Parathyroid adenoma (tissue), 2 donors: Measurements from ENCODE around the gene TTR.

Experiments used
- H2AFZ ChIP-seq: fragments of 300-600 bp; sonication (generic); one replicate; pipeline ENCODE4 v1.7.0; 2017; ENCODE audit warnings: antibody characterized with exemption, mild to moderate bottlenecking
- H3K27ac ChIP-seq: fragments of 300-600 bp; sonication (generic); one replicate; pipeline ENCODE4 v1.7.0; 2017
- H3K27me3 ChIP-seq: fragments of 300-600 bp; sonication (generic); one replicate; pipeline ENCODE4 v1.7.0; 2017; ENCODE audit warnings: low read length; ENCODE audit not compliant: control insufficient read depth, insufficient read depth
- H3K36me3 ChIP-seq: fragments of 300-600 bp; sonication (generic); one replicate; pipeline ENCODE4 v1.7.0; 2017; ENCODE audit warnings: low read length; ENCODE audit not compliant: control insufficient read depth, insufficient read depth
- H3K4me1 ChIP-seq: fragments of 300-600 bp; sonication (generic); one replicate; pipeline ENCODE4 v1.7.0; 2017; ENCODE audit warnings: control low read depth
- H3K4me2 ChIP-seq: fragments of 300-600 bp; sonication (generic); one replicate; pipeline ENCODE4 v1.7.0; 2017; ENCODE audit warnings: low read length
- H3K4me3 ChIP-seq: fragments of 300-600 bp; sonication (generic); one replicate; pipeline ENCODE4 v1.7.0; 2017; ENCODE audit warnings: low read depth, low read length
- H3K79me2 ChIP-seq: fragments of 300-600 bp; sonication (generic); one replicate; pipeline ENCODE4 v1.7.0; 2017; ENCODE audit warnings: control low read depth
- H3K9ac ChIP-seq: fragments of 300-600 bp; sonication (generic); one replicate; pipeline ENCODE4 v1.7.0; 2017; ENCODE audit warnings: mild to moderate bottlenecking
- H3K9me3 ChIP-seq: fragments of 300-600 bp; sonication (generic); one replicate; pipeline ENCODE4 v1.7.0; 2017; ENCODE audit warnings: low read length; ENCODE audit not compliant: control insufficient read depth
- CTCF ChIP-seq: fragments of 300-600 bp; sonication (generic); IDR thresholded peaks from one replicate; pipeline ENCODE4 v1.7.0; 2017; ENCODE audit warnings: antibody characterized with exemption, mild to moderate bottlenecking
- donor health status: primary hyperparathyroidism.

TTR gene

GRCh38 chr18:31575515-31576257 is 16.0 kb upstream of the TTR start:
- no peak for TF ChIP-seq CTCF
- H3K9ac ChIP-seq = no peak overlapping the region

GRCh38 chr18:31576670-31577069 is 15.0 kb upstream of the TTR start:
- H3K79me2 ChIP-seq = no peaks in the 10 kb centered on the region
- no peak overlapping the region for H2AFZ ChIP-seq
- no peaks in the 10 kb centered on the region for H3K27me3 ChIP-seq
- H3K27ac ChIP-seq = peak overlapping the region; percentile 17
- peak overlapping the region; percentile 11 for H3K4me2 ChIP-seq
- H3K36me3 ChIP-seq = no peaks in the 10 kb centered on the region
- H3K4me1 ChIP-seq = peaks cover 28% of the 10 kb centered on the region
- H3K4me3 ChIP-seq = no peak overlapping the region
- TF ChIP-seq CTCF = no peak
- H3K9ac ChIP-seq = no peak overlapping the region
- no peaks in the 10 kb centered on the region for H3K9me3 ChIP-seq

More at GRCh38 chr18:31575515-31576257, 16.0 kb upstream of the TTR start:
- Histone ChIP-seq H3K79me2 (no peaks in the 10 kb centered on the region), H3K27ac (peak overlapping the region; percentile 17), H3K27me3 (no peaks in the 10 kb centered on the region), H3K4me3 (no peak overlapping the region), H3K36me3 (no peaks in the 10 kb centered on the region), H2AFZ (peak overlapping the region; percentile 22), H3K4me1 (peaks cover 33% of the 10 kb centered on the region), H3K4me2 (peak overlapping the region; percentile 19), H3K9me3 (no peaks in the 10 kb centered on the region)

GRCh38 chr18:31577195-31577594 is 14.5 kb upstream of the TTR start:
- Histone ChIP-seq H3K27me3 (no peaks in the 10 kb centered on the region), H3K9ac (no peak overlapping the region), H3K27ac (no peak overlapping the region), H3K4me1 (peaks cover 23% of the 10 kb centered on the region), H3K36me3 (no peaks in the 10 kb centered on the region), H2AFZ (no peak overlapping the region), H3K4me2 (no peak overlapping the region), H3K4me3 (no peak overlapping the region), H3K9me3 (no peaks in the 10 kb centered on the region), H3K79me2 (no peaks in the 10 kb centered on the region)
- no peak for TF ChIP-seq CTCF

GRCh38 chr18:31578126-31578525 is 13.6 kb upstream of the TTR start:
- H3K4me2 ChIP-seq = no peak overlapping the region
- H3K79me2 ChIP-seq = no peaks in the 10 kb centered on the region
- H2AFZ ChIP-seq = no peak overlapping the region
- no peaks in the 10 kb centered on the region for H3K9me3 ChIP-seq
- H3K9ac ChIP-seq = no peak overlapping the region
- H3K36me3 ChIP-seq = no peaks in the 10 kb centered on the region
- no peak overlapping the region for H3K4me3 ChIP-seq
- TF ChIP-seq CTCF = no peak
- peaks cover 16% of the 10 kb centered on the region for H3K4me1 ChIP-seq
- no peak overlapping the region for H3K27ac ChIP-seq
- no peaks in the 10 kb centered on the region for H3K27me3 ChIP-seq

- TF ChIP-seq CTCF = no peak
- no peaks in the 10 kb centered on the region for H3K9me3 ChIP-seq
- no peak overlapping the region for H3K9ac ChIP-seq
- H3K27me3 ChIP-seq = no peaks in the 10 kb centered on the region
- H3K36me3 ChIP-seq = no peaks in the 10 kb centered on the region
- H2AFZ ChIP-seq = no peak overlapping the region
- no peak overlapping the region for H3K4me2 ChIP-seq
- no peaks in the 10 kb centered on the region for H3K79me2 ChIP-seq
- no peak overlapping the region for H3K27ac ChIP-seq
- H3K4me3 ChIP-seq = no peak overlapping the region
- peaks cover 16% of the 10 kb centered on the region for H3K4me1 ChIP-seq
These were observed 12.3 kb upstream of the TTR start for GRCh38 chr18:31579375-31579774.
